Small intestine (tissue), 7 donors: Measurements from ENCODE around the gene C3orf22. TPM values are rescaled to one million over a fixed set of nuclear protein-coding genes. Genes with fewer than 3 reads are reported as not detected.

Source experiments
- DNase-seq, 2 donors: peaks; one replicate each; pipeline versions ENCODE4 v3.0.0 to v3.0.0-alpha.2; 2013
- FAIRE-seq: peaks from 2 replicates; lab custom pipeline; 2012; peaks lifted over from hg19 to GRCh38; lab: Jason Lieb, UNC
- H3K27ac ChIP-seq, 3 donors: one replicate each; pipeline ENCODE4 v1.5.1; 2013; ENCODE audit warnings: low read length in 2 of 3, mild to moderate bottlenecking in 2 of 3, control low read depth in 1 of 3, inconsistent platforms in 1 of 3, low read depth in 1 of 3, moderate library complexity in 1 of 3
- H3K27me3 ChIP-seq, 3 donors: one replicate each; pipeline ENCODE4 v1.6.1; 2013; ENCODE audit warnings: low read length in 3 of 3, inconsistent platforms in 1 of 3; ENCODE audit not compliant: control insufficient read depth in 3 of 3, insufficient read depth in 3 of 3
- H3K36me3 ChIP-seq, 3 donors: one replicate each; pipeline ENCODE4 v1.6.1; 2013; ENCODE audit warnings: low read length in 3 of 3, inconsistent platforms in 1 of 3, low read depth in 1 of 3, mild to moderate bottlenecking in 1 of 3, moderate library complexity in 1 of 3; ENCODE audit not compliant: control insufficient read depth in 3 of 3, insufficient read depth in 2 of 3
- H3K4me1 ChIP-seq, 3 donors: one replicate each; pipeline ENCODE4 v1.6.1; 2013; ENCODE audit warnings: low read length in 2 of 3, inconsistent platforms in 1 of 3, low read depth in 1 of 3, mild to moderate bottlenecking in 1 of 3, moderate library complexity in 1 of 3; ENCODE audit not compliant: control insufficient read depth in 3 of 3, insufficient read depth in 2 of 3
- H3K4me3 ChIP-seq, 3 donors: one replicate each; pipeline ENCODE4 v1.5.1; 2013; ENCODE audit warnings: low read length in 3 of 3, control low read depth in 1 of 3, inconsistent platforms in 1 of 3, low read depth in 1 of 3, mild to moderate bottlenecking in 1 of 3, moderate library complexity in 1 of 3
- H3K9me3 ChIP-seq, 2 donors: one replicate each; pipeline ENCODE4 v1.6.1; 2013; ENCODE audit warnings: low read depth in 1 of 2, low read length in 1 of 2; ENCODE audit not compliant: control insufficient read depth in 2 of 2, insufficient read depth in 1 of 2
- WGBS, 3 donors: extraction: QIAGEN DNeasy Blood & Tissue Kit; methylation state at CpG; one replicate each; pipeline ENCODE4 v1.1.7; 2013; 5-methylcytosine and 5-hydroxymethylcytosine counted together
- polyA plus RNA-seq, 4 donors: library from polyadenylated mRNA; stranded (reverse) in 3 of 4; unstranded in 1 of 4; fragments of 200-250 nt in 3 of 4; fragments of 120-200 nt in 1 of 4; gene quantifications; one replicate each; pipeline versions ENCODE4 v1.2.1 to v1.2.3, GENCODE V29; 2013
- donor health status: healthy with polysubstance abuse.
- donor health status: control.
- donor health status: control.
- donor health status: Bipolar disorder and iron deficiency.
- donor health status: healthy.

C3orf22 gene
- polyA plus RNA-seq, 4 donors: 0.78 TPM; not detected in 3

DNA sequence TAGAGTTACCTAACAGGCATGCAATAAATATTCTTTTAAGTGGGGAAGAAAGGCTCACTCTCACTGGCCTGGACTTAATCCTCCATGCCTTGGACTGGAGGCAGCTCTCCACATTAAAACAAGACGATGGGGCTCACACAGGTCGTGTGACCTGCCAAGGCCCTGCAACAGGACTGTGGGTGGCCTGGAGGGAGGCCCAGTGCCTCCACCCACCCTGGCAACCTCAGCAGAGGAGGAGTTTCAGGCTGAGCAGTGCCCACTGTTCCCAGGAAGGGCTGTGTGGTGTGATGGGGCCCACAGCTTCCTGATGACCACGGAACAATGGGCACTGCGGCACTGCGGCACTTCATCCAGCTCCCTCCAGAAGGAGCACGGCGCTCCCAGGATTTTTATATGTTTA lies 46.7 kb downstream of the C3orf22 start:
- Histone ChIP-seq H3K36me3 (no peaks in the 10 kb centered on the region), H3K27me3 (no peaks in the 10 kb centered on the region), H3K4me3 (no peak overlapping the region), H3K9me3 (no peaks in the 10 kb centered on the region), H3K4me1 (no peaks in the 10 kb centered on the region), H3K27ac (no peak overlapping the region)
- FAIRE-seq (no peak), DNase-seq (no peak)
- WGBS, 3 donors: 72 to 74% (median 72%) methylated on average over 7 of the region's 7 CpGs

DNA sequence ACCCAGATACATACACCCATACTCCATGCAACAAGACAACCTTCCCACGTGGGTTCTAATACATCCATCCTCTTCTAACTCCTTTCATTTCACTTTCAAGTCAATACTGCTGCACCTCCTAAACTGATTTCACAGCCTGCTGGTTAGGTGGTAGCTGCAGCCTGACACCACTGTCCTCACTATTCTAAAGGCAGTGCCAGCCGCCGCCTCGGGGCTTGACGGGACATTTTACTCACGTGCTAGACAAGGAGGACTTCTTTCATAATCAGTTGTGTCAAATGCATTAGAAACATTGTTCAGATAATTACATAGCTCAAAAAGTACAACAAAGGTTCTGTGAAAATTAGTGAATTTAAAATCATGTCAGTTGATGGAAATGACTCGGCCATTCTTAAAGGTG lies 47.4 kb downstream of the C3orf22 start:
- H3K27me3 ChIP-seq: no peaks in the 10 kb centered on the region
- H3K27ac ChIP-seq: no peak overlapping the region
- H3K9me3 ChIP-seq: no peaks in the 10 kb centered on the region
- 62 to 70% (median 66%) methylated on average over 7 of the region's 7 CpGs for whole genome bisulfite sequencing, 3 donors
- no peak overlapping the region for H3K4me3 ChIP-seq
- FAIRE-seq: no peak
- no peak for DNase-seq
- no peaks in the 10 kb centered on the region for H3K36me3 ChIP-seq
- no peaks in the 10 kb centered on the region for H3K4me1 ChIP-seq

DNA sequence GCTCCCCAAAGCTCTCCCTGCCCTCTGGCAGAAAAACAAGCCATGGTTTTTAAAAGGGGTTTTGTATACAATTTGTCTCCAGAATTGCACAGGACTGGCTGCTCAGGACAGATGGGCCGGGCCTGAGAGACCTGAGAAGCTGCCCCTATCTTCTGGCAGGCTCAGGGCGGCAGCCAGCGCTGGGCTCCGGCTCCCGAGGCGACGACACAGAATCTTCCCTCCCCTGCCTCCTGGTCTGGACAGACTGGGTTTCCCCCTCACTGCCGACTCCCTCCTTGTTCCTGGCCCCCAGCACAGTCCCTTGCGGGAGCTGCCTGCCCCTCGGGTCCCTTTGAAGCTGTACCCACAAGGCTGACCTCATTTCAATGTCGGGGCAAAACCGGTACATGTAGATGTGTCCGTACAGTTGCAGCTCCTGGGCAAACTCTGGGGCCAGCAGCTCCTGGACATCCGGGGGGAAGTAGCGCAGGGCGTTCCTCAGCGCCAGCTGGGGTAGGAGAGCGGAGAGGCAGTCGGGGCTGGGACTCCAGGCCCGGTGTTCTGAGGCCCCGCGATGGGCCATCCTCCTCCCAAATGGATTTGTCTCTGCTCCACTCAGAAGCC lies 48.3 kb downstream of the C3orf22 start:
- H3K27me3 ChIP-seq: no peaks in the 10 kb centered on the region
- FAIRE-seq (no peak), DNase-seq (no peak)
- H3K4me1 ChIP-seq: no peaks in the 10 kb centered on the region
- WGBS, 3 donors: 82 to 94% (median 88%) methylated on average over 22 of the region's 22 CpGs
- no peak overlapping the region for H3K4me3 ChIP-seq
- no peaks in the 10 kb centered on the region for H3K36me3 ChIP-seq
- H3K9me3 ChIP-seq: no peaks in the 10 kb centered on the region
- no peak overlapping the region for H3K27ac ChIP-seq

DNA sequence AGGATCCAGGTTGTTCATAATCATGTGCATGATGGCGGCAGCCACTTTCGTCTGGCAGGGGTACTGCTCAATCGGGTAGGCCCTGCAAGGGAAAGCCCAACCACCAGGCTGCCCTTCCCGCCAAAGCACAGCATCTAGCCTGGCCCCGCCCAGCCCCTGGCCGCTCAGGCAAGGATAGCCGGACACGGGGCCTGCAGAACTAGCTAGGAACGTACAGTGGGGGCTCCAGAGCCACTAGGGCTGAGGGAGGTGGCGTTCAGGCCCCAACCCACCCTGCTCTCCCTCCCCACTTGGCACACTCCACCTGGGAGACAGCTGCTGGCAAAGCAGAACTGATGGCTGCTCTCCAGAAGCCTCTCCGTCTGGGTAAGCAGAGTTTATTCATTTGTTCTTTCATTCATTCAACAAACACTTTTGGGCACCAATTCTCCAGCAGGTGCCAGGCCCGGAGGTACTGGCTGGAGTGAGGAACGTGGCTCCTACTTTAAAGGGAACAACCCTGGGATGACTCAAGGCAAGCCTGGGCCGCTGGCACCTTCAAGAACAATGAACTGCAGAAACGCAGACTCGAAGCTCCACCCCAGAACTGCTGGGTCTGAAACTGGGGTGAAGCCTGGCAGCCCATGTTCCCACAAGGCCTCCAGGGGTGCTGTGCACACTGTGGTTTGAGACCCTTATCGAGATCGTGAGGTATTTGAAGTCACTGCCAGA lies 49.0 kb downstream of the C3orf22 start:
- WGBS, 3 donors: 64 to 71% (median 65%) methylated on average over 18 of the region's 18 CpGs
- Histone ChIP-seq H3K27me3 (no peaks in the 10 kb centered on the region), H3K4me1 (no peaks in the 10 kb centered on the region), H3K4me3 (no peak overlapping the region), H3K27ac (no peak overlapping the region), H3K9me3 (no peaks in the 10 kb centered on the region), H3K36me3 (no peaks in the 10 kb centered on the region)
- FAIRE-seq (no peak), DNase-seq (no peak)

DNA sequence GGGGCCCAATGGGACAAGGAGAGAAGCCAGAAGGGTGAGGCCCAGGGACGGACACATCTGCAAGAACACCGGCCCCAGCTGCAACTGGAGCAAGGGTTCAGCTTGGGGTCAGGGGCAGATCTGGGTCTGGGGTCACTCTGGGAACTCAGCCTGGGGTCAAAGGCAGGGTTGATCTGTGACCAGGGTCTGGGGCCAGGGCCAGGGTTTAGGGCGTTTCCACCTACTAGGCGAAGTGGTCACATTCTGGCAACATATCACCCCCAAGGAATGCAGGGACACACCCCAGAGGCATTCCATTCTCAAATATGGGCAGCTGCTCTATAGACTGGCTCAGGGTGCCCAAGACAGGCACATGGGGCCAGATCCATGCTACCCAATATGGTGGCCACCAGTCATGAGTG lies 50.2 kb downstream of the C3orf22 start:
- FAIRE-seq: no peak

DNA sequence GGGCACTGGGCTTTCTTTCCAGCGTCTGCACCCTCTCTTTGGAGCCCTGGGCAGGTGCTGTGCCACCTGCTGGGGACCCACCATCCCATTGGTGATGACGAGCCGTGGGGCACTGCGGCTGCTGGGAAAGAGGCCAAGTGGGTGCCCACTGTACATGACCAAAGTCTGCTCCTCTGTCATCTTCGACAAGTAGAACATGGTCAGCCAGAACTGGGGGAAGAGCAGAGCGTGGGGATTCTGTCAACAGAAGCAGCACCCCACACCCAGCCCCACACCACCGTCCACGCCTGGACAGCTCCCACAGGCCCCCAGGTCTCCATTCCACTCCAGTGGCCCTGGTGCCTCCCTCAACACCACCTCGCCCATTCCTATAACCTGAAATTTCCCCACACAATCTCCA lies 50.8 kb downstream of the C3orf22 start:
- Histone ChIP-seq H3K4me1 (no peaks in the 10 kb centered on the region), H3K9me3 (no peaks in the 10 kb centered on the region), H3K27ac (no peak overlapping the region), H3K27me3 (no peaks in the 10 kb centered on the region), H3K4me3 (no peak overlapping the region), H3K36me3 (no peaks in the 10 kb centered on the region)
- 67 to 80% (median 74%) methylated on average over 9 of the region's 9 CpGs for WGBS, 3 donors
- DNase-seq (no peak), FAIRE-seq (no peak)

More for the DNA sequence above, 50.2 kb downstream of the C3orf22 start:
- H3K9me3 ChIP-seq: no peaks in the 10 kb centered on the region
- 88 to 92% (median 92%) methylated on average over 4 of the region's 4 CpGs for WGBS, 3 donors
- no peak overlapping the region for H3K27ac ChIP-seq
- no peaks in the 10 kb centered on the region for H3K36me3 ChIP-seq
- no peaks in the 10 kb centered on the region for H3K27me3 ChIP-seq
- H3K4me3 ChIP-seq: no peak overlapping the region
- no peak for DNase-seq
- no peaks in the 10 kb centered on the region for H3K4me1 ChIP-seq

DNA sequence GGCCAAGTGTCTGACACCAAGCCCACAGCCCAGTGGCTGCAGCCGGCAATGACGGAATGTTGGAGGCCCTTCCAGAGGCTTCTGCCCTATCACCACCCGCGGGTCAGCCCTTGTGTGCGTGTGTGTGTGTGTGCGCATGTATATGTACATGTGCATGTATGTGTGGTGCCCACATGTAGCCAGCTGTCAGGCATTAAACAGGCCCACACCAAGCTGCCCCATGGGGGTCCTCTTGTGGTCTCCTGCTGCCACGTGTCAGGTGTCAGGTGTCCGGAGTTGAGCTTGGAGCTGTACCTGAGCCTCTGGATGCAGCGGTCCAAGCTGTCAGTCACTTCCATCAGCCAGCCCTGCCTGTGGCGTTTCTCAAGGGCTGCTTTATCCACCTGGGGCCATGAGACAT lies 55.0 kb downstream of the C3orf22 start:
- DNase-seq (no peak), FAIRE-seq (no peak)
- WGBS, 3 donors: 89 to 91% (median 89%) methylated on average over 10 of the region's 10 CpGs
- Histone ChIP-seq H3K9me3 (no peaks in the 10 kb centered on the region), H3K36me3 (no peaks in the 10 kb centered on the region), H3K4me3 (no peak overlapping the region), H3K27ac (no peak overlapping the region), H3K27me3 (no peaks in the 10 kb centered on the region), H3K4me1 (no peaks in the 10 kb centered on the region)

DNA sequence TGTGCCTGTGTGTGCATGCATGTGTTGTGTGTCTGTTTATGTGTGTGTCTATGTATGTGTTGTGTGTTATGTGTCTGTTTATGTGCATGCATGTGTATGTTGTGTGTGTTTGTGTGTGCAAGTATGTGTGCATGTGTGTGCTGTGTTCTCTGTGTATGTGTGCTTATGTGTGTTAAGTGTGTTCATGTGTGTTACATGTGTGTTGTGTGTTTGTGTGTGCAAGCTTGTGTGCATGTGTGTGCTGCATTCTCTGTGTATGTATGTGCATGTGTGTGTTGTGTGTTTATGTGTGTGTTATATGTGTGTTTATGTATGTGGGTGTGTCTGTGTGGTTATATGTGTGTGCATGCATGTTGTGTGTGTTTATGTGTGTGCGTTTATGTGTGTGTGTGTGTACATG lies 56.1 kb downstream of the C3orf22 start:
- H3K4me1 ChIP-seq: no peaks in the 10 kb centered on the region
- FAIRE-seq (no peak), DNase-seq (no peak)
- H3K27me3 ChIP-seq: no peaks in the 10 kb centered on the region
- H3K36me3 ChIP-seq: no peaks in the 10 kb centered on the region
- H3K4me3 ChIP-seq: no peak overlapping the region
- 93 to 100% (median 93%) methylated on average over 1 of the region's 1 CpG for WGBS, 3 donors
- no peak overlapping the region for H3K27ac ChIP-seq
- no peaks in the 10 kb centered on the region for H3K9me3 ChIP-seq
